Thymus (tissue), 11 donors: ENCODE results near the gene ACBD6. TPM values are rescaled to one million over a fixed set of nuclear protein-coding genes. Genes with fewer than 3 reads are reported as not detected.

ENCODE experiments used
- DNase-seq, 9 donors: peaks; one replicate each; pipeline ENCODE4 v3.0.0-alpha.2; 2013; ENCODE audit warnings: low spot score in 9 of 9, low read depth in 6 of 9, missing footprints in 1 of 9
- H3K27ac ChIP-seq, 2 donors: one replicate each; pipeline ENCODE4 v1.5.1; 2013; ENCODE audit warnings: control low read depth in 1 of 2, low read depth in 1 of 2, low read length in 1 of 2, mild to moderate bottlenecking in 1 of 2, moderate library complexity in 1 of 2
- H3K27me3 ChIP-seq, 2 donors: one replicate each; pipeline ENCODE4 v1.5.1; 2013; ENCODE audit warnings: low read length in 1 of 2; ENCODE audit not compliant: control insufficient read depth in 2 of 2, insufficient read depth in 1 of 2
- H3K36me3 ChIP-seq, 2 donors: one replicate each; pipeline ENCODE4 v1.5.1; 2013; ENCODE audit warnings: low read length in 1 of 2, mild to moderate bottlenecking in 1 of 2, moderate library complexity in 1 of 2; ENCODE audit not compliant: control insufficient read depth in 2 of 2, insufficient read depth in 2 of 2
- H3K4me1 ChIP-seq, 2 donors: one replicate each; pipeline ENCODE4 v1.5.1; 2013; ENCODE audit warnings: low read length in 2 of 2; ENCODE audit not compliant: control insufficient read depth in 2 of 2, insufficient read depth in 2 of 2
- H3K4me3 ChIP-seq, 2 donors: one replicate each; pipeline ENCODE4 v1.5.1; 2013; ENCODE audit warnings: low read length in 2 of 2, control low read depth in 1 of 2, mild to moderate bottlenecking in 1 of 2
- H3K9me3 ChIP-seq, 2 donors: one replicate each; pipeline ENCODE4 v1.5.1; 2013; ENCODE audit warnings: low read length in 1 of 2, mild to moderate bottlenecking in 1 of 2; ENCODE audit not compliant: control insufficient read depth in 2 of 2, insufficient read depth in 1 of 2
- WGBS: extraction: QIAGEN DNeasy Blood & Tissue Kit; methylation state at CpG from one replicate; pipeline ENCODE4 v1.1.7; 2013; 5-methylcytosine and 5-hydroxymethylcytosine counted together
- polyA plus RNA-seq: library from polyadenylated mRNA; stranded (reverse); fragments of 200-250 nt; gene quantifications from one replicate; pipeline ENCODE4 v1.2.3, GENCODE V29; 2013
- total RNA-seq: library from RNA; stranded (reverse); fragments of 120-200 nt; gene quantifications from one replicate; pipeline ENCODE4 v1.2.4, GENCODE V29; 2013
- donor health status: healthy.

The ACBD6 gene
- total and polyA plus RNA-seq, 2 donors, result 35.0 to 48.7 TPM

DNA sequence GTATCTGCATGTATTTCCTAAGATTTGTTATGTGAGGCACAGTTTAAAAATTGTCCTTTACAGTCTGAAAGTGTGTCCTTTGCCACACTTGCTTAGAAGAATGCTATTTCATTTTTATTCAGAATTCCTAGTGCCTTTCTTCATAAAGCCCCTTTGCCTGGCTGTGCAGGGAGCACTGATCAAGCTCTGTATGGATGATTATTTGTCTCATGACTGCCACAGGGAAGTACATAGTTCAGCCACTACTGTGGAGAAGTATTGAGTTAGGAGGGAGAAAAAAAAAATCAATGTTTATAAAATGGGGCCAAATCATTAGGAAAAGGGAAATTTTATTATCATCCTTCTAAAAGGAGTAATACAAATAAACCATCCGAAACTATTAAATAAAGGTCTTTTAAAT is 220.9 kb downstream of the ACBD6 start:
- H3K4me3 ChIP-seq, result no peak overlapping the region
- peaks cover 0 to 4% of the 10 kb centered on the region in 2 donors for H3K4me1 ChIP-seq
- H3K9me3 ChIP-seq, result no peaks in the 10 kb centered on the region
- peaks cover 6 to 8% of the 10 kb centered on the region in 2 donors for H3K36me3 ChIP-seq
- H3K27me3 ChIP-seq, result no peaks in the 10 kb centered on the region
- WGBS, result 97% methylated on average over 1 of the region's 1 CpG
- DNase-seq, result no peak
- no peak overlapping the region for H3K27ac ChIP-seq

DNA sequence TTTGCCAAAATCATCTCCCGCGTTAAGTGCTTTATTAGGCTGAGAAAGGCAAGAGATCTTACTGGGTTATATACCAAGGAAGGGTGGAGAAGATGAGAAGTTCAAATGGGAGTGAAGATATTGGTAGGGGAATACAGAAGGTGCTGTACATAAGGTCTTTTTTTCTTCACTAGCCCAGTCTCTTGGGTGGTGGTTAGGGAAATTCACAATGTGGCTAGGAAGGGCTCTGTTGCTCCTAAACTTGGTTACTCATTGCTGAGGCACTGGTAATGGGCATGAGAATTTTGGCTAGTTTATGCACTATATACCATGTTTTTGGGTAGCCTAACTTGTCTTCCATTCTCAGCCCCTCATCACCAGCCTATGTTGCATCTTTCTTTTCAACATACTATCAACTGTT is 221.8 kb downstream of the ACBD6 start:
- 97% methylated on average over 2 of the region's 2 CpGs for WGBS
- DNase-seq, result no peak
- Histone ChIP-seq H3K9me3 (no peaks in the 10 kb centered on the region), H3K27me3 (no peaks in the 10 kb centered on the region), H3K4me1 (peaks cover 0 to 4% of the 10 kb centered on the region in 2 donors), H3K4me3 (no peak overlapping the region), H3K27ac (no peak overlapping the region), H3K36me3 (peaks cover 6 to 8% of the 10 kb centered on the region in 2 donors)

DNA sequence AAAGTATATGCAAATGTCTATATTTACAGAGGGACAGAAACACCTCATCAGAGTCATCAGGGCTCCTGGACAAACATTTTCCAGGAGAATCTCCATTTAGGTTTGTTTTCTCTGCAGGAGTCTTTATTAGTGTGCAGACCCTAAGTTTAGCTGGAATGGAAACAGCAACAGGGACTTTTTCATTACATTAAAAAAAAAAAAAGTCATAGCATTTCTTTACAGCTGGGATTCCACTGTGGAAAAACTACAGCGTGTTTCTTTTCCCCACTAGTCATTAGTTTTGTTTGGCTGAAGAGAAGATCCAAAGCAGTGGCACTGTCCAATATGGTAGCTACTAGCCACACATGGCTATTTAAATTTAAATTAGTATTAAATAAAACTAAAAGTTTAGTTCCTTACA is 222.7 kb downstream of the ACBD6 start:
- no peak overlapping the region for H3K4me3 ChIP-seq
- DNase-seq, result no peak
- H3K4me1 ChIP-seq, result peaks cover 0 to 4% of the 10 kb centered on the region in 2 donors
- WGBS, result 97% methylated on average over 1 of the region's 1 CpG
- no peak overlapping the region for H3K27ac ChIP-seq
- H3K27me3 ChIP-seq, result no peaks in the 10 kb centered on the region
- H3K9me3 ChIP-seq, result no peaks in the 10 kb centered on the region
- peaks cover 6 to 8% of the 10 kb centered on the region in 2 donors for H3K36me3 ChIP-seq

DNA sequence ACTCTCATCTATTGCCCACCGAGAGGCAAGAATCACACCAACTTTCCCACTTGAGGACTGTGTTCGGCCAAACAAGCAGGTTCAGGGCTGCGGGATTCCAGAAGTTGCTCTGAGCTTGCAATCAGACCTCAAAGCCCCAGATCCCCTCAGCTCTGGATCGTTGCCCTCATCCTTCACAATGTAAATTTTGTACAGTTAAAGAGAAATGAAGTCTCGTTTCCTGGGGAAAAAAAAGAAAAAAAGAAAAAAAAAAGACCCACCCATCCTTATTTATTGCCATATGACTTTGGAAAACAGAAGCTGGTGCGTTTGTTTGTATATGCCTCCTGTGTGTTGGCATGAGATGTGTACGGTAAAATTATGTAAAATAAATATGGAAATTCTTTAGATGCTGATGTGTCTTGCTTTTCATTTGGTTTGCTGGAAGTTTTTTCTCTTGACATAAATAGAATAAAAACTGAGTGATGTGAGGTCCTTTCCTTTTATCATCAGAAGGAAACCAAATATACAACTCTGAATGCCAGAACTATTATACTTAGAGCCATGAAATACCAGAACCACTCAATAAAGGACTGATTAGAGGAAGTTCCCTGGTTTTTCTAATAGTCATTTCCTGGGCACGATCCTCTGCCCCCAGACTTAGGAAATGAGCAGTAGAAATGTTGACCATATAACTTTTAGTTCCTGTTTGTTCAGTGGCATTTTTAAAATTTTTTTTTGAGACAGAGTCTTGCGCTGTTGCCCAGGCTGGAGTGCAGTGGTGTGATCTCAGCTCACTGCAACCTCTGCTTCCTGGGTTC is 223.6 kb downstream of the ACBD6 start:
- no peak overlapping the region for H3K27ac ChIP-seq
- no peaks in the 10 kb centered on the region for H3K27me3 ChIP-seq
- no peak overlapping the region for H3K4me3 ChIP-seq
- no peaks in the 10 kb centered on the region for H3K9me3 ChIP-seq
- no peak for DNase-seq
- H3K4me1 ChIP-seq, result peaks cover 0 to 4% of the 10 kb centered on the region in 2 donors
- peaks cover 8 to 14% of the 10 kb centered on the region in 2 donors for H3K36me3 ChIP-seq
- WGBS, result 91% methylated on average over 9 of the region's 9 CpGs

DNA sequence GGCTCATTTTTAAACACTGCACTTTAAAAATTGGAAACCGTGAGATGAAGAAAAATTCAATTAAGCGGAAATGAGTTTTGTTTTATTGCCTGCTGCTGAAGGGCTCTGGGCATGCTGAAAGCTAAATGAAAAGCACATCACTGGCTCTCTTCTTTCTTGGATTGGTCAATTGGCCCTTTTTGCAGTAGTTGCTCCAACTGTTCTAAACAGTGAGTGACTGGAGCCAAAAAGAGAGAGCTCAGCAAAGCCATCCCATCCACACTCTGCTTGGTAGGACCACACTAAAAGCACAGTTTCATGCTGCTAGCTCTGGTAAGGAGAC is 224.2 kb downstream of the ACBD6 start:
- no peaks in the 10 kb centered on the region for H3K27me3 ChIP-seq
- 99% methylated on average over 2 of the region's 2 CpGs for WGBS
- DNase-seq, result no peak
- no peak overlapping the region for H3K4me3 ChIP-seq
- no peak overlapping the region for H3K27ac ChIP-seq
- H3K36me3 ChIP-seq, result peaks cover 8 to 14% of the 10 kb centered on the region in 2 donors
- peaks cover 0 to 4% of the 10 kb centered on the region in 2 donors for H3K4me1 ChIP-seq
- no peaks in the 10 kb centered on the region for H3K9me3 ChIP-seq

DNA sequence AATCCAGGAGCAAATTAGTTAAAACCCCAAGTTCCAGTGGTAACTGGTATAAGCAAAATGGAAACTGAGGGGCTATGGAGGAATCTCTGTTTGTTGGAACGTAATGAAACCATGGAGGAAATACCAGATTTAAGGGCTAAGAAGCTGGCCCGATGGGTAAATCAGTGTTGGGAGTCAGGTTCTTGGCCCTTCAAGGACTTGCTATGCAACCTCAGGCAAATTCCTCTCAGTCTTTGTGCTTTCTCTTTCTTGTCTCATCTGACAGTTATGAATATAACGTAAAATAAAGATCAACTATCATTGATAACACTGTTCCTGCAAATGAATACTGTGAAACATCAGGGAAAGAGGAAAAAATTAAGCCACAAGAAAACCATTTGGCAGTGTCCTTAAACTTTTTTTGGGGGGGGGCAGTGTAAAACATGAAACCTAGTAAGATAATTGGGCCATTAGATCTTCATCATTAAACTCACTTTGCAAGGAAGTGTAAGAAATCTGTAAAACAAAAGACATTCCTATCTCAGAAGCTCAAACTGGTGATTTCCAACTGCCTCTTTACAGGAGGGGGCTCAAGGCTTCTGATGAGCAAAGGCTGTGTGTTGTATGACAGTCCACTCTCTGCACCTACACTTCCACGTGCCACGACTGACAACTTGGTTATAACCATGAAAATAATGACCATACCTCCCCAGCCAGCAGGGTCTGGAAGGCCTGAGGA is 224.7 kb downstream of the ACBD6 start:
- WGBS, result 98% methylated on average over 5 of the region's 5 CpGs
- no peak overlapping the region for H3K4me3 ChIP-seq
- no peaks in the 10 kb centered on the region for H3K27me3 ChIP-seq
- no peaks in the 10 kb centered on the region for H3K9me3 ChIP-seq
- DNase-seq, result no peak
- peaks cover 8 to 14% of the 10 kb centered on the region in 2 donors for H3K36me3 ChIP-seq
- H3K4me1 ChIP-seq, result peaks cover 0 to 4% of the 10 kb centered on the region in 2 donors
- no peak overlapping the region for H3K27ac ChIP-seq

DNA sequence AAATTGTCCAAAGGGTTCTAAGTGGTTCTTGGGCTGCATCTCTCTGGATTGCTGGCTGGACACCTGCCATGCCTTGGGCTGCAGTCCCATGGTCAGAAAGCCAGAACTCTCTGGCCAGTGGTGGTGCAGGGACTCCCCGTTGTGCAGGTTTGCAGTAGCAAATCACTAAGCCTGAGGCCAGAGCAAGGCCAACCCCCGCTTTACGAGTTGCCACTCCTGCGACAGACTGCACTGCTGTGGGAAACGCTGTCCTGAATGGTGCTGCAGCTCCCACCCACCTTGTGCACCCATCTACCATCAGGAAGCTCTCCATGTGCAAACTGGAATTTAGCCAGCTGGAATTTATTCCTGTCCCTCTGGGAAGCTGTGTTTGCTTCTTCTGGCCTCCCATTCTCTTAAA is 226.7 kb downstream of the ACBD6 start:
- peaks cover 6 to 14% of the 10 kb centered on the region in 2 donors for H3K36me3 ChIP-seq
- WGBS, result 97% methylated on average over 5 of the region's 5 CpGs
- no peak for DNase-seq

DNA sequence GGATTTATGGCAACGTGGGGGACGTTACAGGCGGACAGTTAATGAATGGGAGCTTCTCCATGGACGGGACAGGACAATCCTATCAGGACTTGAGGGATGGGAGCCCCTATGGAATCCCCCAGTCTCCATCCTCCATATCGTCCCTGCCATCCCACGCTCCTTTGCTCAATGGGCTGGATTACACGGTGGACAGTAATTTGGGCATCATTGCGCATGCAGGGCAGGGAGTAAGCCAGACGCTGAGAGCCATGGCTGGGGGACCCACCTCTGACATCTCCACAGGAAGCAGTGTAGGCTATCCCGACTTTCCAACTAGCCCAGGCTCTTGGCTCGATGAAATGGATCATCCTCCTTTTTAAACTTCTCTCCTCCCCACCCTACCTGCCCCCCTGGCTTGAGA is 228.2 kb downstream of the ACBD6 start:
- DNase-seq, result no peak
- Histone ChIP-seq H3K27ac (no peak overlapping the region), H3K9me3 (no peaks in the 10 kb centered on the region), H3K27me3 (no peaks in the 10 kb centered on the region), H3K36me3 (peaks cover 4 to 14% of the 10 kb centered on the region in 2 donors), H3K4me1 (peaks cover 0 to 4% of the 10 kb centered on the region in 2 donors), H3K4me3 (no peak overlapping the region)
- WGBS, result 98% methylated on average over 11 of the region's 11 CpGs

More for the DNA sequence above, 226.7 kb downstream of the ACBD6 start:
- Histone ChIP-seq H3K27ac (no peak overlapping the region), H3K27me3 (no peaks in the 10 kb centered on the region), H3K9me3 (no peaks in the 10 kb centered on the region), H3K4me3 (no peak overlapping the region), H3K4me1 (peaks cover 0 to 4% of the 10 kb centered on the region in 2 donors)

DNA sequence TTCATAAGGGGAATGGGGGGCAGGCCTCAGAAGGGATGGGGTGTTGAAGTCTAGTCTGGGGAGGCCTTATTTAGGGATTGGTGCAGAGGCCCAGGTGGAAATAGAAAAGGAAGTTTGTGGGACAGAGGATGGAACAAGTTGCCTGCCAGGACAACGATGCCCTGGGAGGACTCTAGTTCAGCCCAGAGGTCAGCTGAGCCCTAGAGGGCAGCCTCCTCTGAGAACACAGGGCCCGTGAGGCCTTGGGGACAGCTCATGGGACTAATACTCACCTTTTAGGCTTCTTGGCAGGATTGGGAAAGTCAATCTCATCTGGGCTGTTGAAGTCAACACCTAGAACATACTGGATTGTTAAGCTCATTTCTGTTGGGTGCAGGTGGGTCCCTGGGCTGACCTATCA is 229.3 kb downstream of the ACBD6 start:
- no peak for DNase-seq
- 96% methylated on average over 2 of the region's 2 CpGs for WGBS
- H3K4me1 ChIP-seq, result no peaks in the 10 kb centered on the region
- no peak overlapping the region for H3K27ac ChIP-seq
- H3K9me3 ChIP-seq, result no peaks in the 10 kb centered on the region
- H3K27me3 ChIP-seq, result no peaks in the 10 kb centered on the region
- H3K4me3 ChIP-seq, result no peak overlapping the region
- peaks cover under 1 to 9% of the 10 kb centered on the region in 2 donors for H3K36me3 ChIP-seq
